Mesenchymal stem cell (in vitro differentiated cells and primary cell): ENCODE data around the gene HAP1.

Experiments
- DNase-seq: peaks from one replicate; pipeline ENCODE4 v3.0.0-alpha.2; 2013
- H2AFZ ChIP-seq: one replicate; pipeline ENCODE4 v1.6.1; 2013; ENCODE audit warnings: low read depth, mild to moderate bottlenecking, control low read depth, inconsistent platforms, low read length, moderate library complexity
- H2AK5ac ChIP-seq: 2 replicates; pipeline ENCODE4 v1.6.1; 2013; ENCODE audit warnings: low read length, moderate library complexity, mild to moderate bottlenecking, inconsistent platforms; ENCODE audit not compliant: severe bottlenecking
- H2BK120ac ChIP-seq: one replicate; pipeline ENCODE4 v1.6.1; 2013; ENCODE audit warnings: low read depth, mild to moderate bottlenecking, inconsistent platforms, low read length, moderate library complexity
- H2BK12ac ChIP-seq, 2 experiments: one replicate each; pipeline ENCODE4 v1.6.1; 2013; ENCODE audit warnings: inconsistent platforms in 2 of 2, low read length in 2 of 2, mild to moderate bottlenecking in 2 of 2, moderate library complexity in 2 of 2, control low read depth in 1 of 2
- H2BK15ac ChIP-seq: one replicate; pipeline ENCODE4 v1.6.1; 2013; ENCODE audit warnings: mild to moderate bottlenecking, low read depth, inconsistent platforms; ENCODE audit not compliant: poor library complexity, severe bottlenecking
- H2BK5ac ChIP-seq: 2 replicates; pipeline ENCODE4 v1.6.1; 2013; ENCODE audit warnings: low read depth, mild to moderate bottlenecking, low read length, control low read depth, inconsistent platforms; ENCODE audit not compliant: poor library complexity, severe bottlenecking
- H3K14ac ChIP-seq, 2 experiments: one replicate each; pipeline ENCODE4 v1.6.1; 2013; ENCODE audit warnings: inconsistent platforms in 2 of 2, low read length in 2 of 2, control low read depth in 1 of 2, mild to moderate bottlenecking in 1 of 2, moderate library complexity in 1 of 2
- H3K18ac ChIP-seq, 2 experiments: one replicate each; pipeline ENCODE4 v1.6.1; 2013; ENCODE audit warnings: inconsistent platforms in 2 of 2, low read length in 2 of 2, control low read depth in 1 of 2, low read depth in 1 of 2, mild to moderate bottlenecking in 1 of 2
- H3K23ac ChIP-seq, 2 experiments: one replicate each; pipeline ENCODE4 v1.6.1; 2013; ENCODE audit warnings: inconsistent platforms in 2 of 2, low read length in 2 of 2, mild to moderate bottlenecking in 2 of 2, moderate library complexity in 2 of 2, control low read depth in 1 of 2
- H3K27ac ChIP-seq: 2 replicates; pipeline ENCODE4 v1.5.1; 2013; ENCODE audit warnings: mild to moderate bottlenecking, moderate library complexity, low read length, control low read depth, inconsistent platforms; ENCODE audit not compliant: poor library complexity, severe bottlenecking
- H3K27me3 ChIP-seq, 2 experiments: 2 replicates each; pipeline versions ENCODE4 v1.6.1 to v1.7.0; 2013; ENCODE audit warnings: low read length in 2 of 2, mild to moderate bottlenecking in 2 of 2, moderate library complexity in 2 of 2, control low read depth in 1 of 2, inconsistent platforms in 1 of 2; ENCODE audit not compliant: control insufficient read depth in 1 of 2, insufficient read depth in 1 of 2
- H3K36me3 ChIP-seq, 2 experiments: 2 replicates each; pipeline versions ENCODE4 v1.6.1 to v1.7.0; 2013; ENCODE audit warnings: low read length in 2 of 2, control low read depth in 1 of 2, inconsistent platforms in 1 of 2, low read depth in 1 of 2, mild to moderate bottlenecking in 1 of 2; ENCODE audit not compliant: insufficient read depth in 2 of 2, control insufficient read depth in 1 of 2
- H3K4ac ChIP-seq, 2 experiments: one replicate each; pipeline ENCODE4 v1.6.1; 2013; ENCODE audit warnings: inconsistent platforms in 2 of 2, low read length in 2 of 2, mild to moderate bottlenecking in 2 of 2, moderate library complexity in 2 of 2, control low read depth in 1 of 2, low read depth in 1 of 2
- H3K4me1 ChIP-seq: 2 replicates; pipeline ENCODE4 v1.6.1; 2013; ENCODE audit warnings: low read depth, low read length, control low read depth; ENCODE audit not compliant: control insufficient read depth, insufficient read depth
- H3K4me2 ChIP-seq: 2 replicates; pipeline ENCODE4 v1.6.1; 2013; ENCODE audit warnings: low read length, mild to moderate bottlenecking, inconsistent platforms; ENCODE audit not compliant: poor library complexity, severe bottlenecking
- H3K4me3 ChIP-seq, 2 experiments: 2 replicates each; pipeline versions ENCODE4 v1.5.1 to v1.7.0; 2013; ENCODE audit warnings: low read length in 2 of 2, mild to moderate bottlenecking in 2 of 2, control low read depth in 1 of 2, low read depth in 1 of 2; ENCODE audit not compliant: insufficient read depth in 1 of 2
- H3K79me1 ChIP-seq: replicated peaks from 2 replicates; pipeline ENCODE4 v1.6.1; 2013; ENCODE audit warnings: mild to moderate bottlenecking, control low read depth, low read length, inconsistent platforms; ENCODE audit not compliant: poor library complexity, severe bottlenecking
- H3K9ac ChIP-seq: 2 replicates; pipeline ENCODE4 v1.7.0; 2013; ENCODE audit warnings: mild to moderate bottlenecking, low read length, moderate library complexity
- H3K9me3 ChIP-seq: 2 replicates; pipeline ENCODE4 v1.7.0; 2013; ENCODE audit warnings: mild to moderate bottlenecking, low read length; ENCODE audit not compliant: control insufficient read depth
- H4K8ac ChIP-seq: one replicate; pipeline ENCODE4 v1.6.1; 2013; ENCODE audit warnings: inconsistent platforms, mild to moderate bottlenecking, low read length, moderate library complexity
- H4K91ac ChIP-seq: one replicate; pipeline ENCODE4 v1.6.1; 2013; ENCODE audit warnings: mild to moderate bottlenecking, low read length, inconsistent platforms
- WGBS: methylation state at CpG from one replicate; pipeline ENCODE4 v1.1.7; 2013; ENCODE audit warnings: mixed read lengths; 5-methylcytosine and 5-hydroxymethylcytosine counted together

HAP1 gene

DNA sequence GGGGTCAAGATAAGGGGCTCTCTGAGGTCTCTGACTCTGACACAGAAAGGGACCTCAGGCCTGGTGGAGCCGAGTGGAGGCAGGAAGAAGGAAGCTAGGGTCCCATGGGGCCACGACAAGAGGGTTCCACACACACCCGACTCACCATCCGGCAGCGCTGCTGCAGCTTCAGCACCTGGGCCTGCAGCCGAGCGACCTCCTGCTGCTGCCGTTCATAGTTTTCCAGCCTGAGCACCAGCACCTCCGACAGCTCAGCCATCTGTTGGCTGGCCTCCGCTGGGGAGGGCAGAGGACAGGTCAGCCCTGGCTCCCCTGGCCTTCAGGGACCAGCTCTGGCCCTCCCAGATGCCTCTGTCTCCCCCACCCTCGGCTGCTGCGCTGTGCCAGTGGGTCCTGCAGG is 6.4 kb downstream of the HAP1 start:
- Histone ChIP-seq H3K79me1 (no peaks in the 10 kb centered on the region), H3K4me1 (peaks cover 10% of the 10 kb centered on the region), H3K23ac (no peak overlapping the region), H4K8ac (no peak overlapping the region), H3K4me2 (no peak overlapping the region), H3K18ac (no peak overlapping the region), H3K14ac (no peak overlapping the region), H3K27ac (no peak overlapping the region), H3K27me3 (peaks cover 29 to 66% of the 10 kb centered on the region in 2 experiments), H3K36me3 (no peaks in the 10 kb centered on the region), H2AFZ (no peak overlapping the region), H2AK5ac (no peak overlapping the region), H3K9me3 (no peaks in the 10 kb centered on the region), H3K9ac (no peak overlapping the region), H4K91ac (no peak overlapping the region), H2BK5ac (no peak overlapping the region), H2BK12ac (no peak overlapping the region), H3K4me3 (no peak overlapping the region), H3K4ac (no peak overlapping the region), H2BK15ac (no peak overlapping the region), H2BK120ac (no peak overlapping the region)
- DNase-seq = no peak
- 66% methylated on average over 12 of the region's 12 CpGs for WGBS

DNA sequence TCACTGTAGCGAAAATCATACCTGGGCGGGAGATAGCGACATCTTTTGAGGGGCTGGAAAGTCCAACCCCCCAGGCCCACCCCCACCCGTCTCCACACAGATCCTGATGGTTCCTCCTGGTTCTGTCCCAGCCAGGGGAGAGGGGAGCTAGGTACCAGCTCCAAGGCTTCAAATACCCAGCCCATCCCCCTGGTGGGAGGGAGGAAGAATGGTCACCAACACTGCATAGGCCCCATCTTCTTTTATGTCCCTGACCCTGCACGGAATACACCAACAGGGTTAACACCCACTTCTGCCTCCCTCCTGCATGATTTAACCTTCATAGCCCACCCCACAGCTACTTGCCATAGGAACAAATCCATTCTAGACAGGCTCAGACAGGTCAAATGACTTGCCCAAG is 9.3 kb downstream of the HAP1 start:
- H3K4me1 ChIP-seq = peaks cover 12% of the 10 kb centered on the region
- no peak overlapping the region for H3K4me2 ChIP-seq
- no peak overlapping the region for H3K27ac ChIP-seq
- no peak overlapping the region for H3K23ac ChIP-seq
- no peaks in the 10 kb centered on the region for H3K79me1 ChIP-seq
- no peak overlapping the region for H3K9ac ChIP-seq
- no peaks in the 10 kb centered on the region for H3K36me3 ChIP-seq
- WGBS = 87% methylated on average over 4 of the region's 5 CpGs
- H4K91ac ChIP-seq = peak overlapping the region; percentile 7
- no peak overlapping the region for H2BK12ac ChIP-seq
- no peak for DNase-seq
- no peak overlapping the region for H2BK15ac ChIP-seq
- no peaks in the 10 kb centered on the region for H3K9me3 ChIP-seq
- no peak overlapping the region for H3K14ac ChIP-seq
- no peak overlapping the region for H4K8ac ChIP-seq
- no peak overlapping the region for H2BK120ac ChIP-seq
- H3K4me3 ChIP-seq = no peak overlapping the region
- H3K27me3 ChIP-seq = peaks cover 6 to 48% of the 10 kb centered on the region in 2 experiments
- H3K4ac ChIP-seq = no peak overlapping the region
- no peak overlapping the region for H2AFZ ChIP-seq
- no peak overlapping the region for H3K18ac ChIP-seq
- no peak overlapping the region for H2BK5ac ChIP-seq
- H2AK5ac ChIP-seq = no peak overlapping the region

- no peak overlapping the region for H3K23ac ChIP-seq
- H3K27me3 ChIP-seq = peaks cover 5 to 46% of the 10 kb centered on the region in 2 experiments
- H2BK5ac ChIP-seq = no peak overlapping the region
- no peaks in the 10 kb centered on the region for H3K79me1 ChIP-seq
- no peak overlapping the region for H2AFZ ChIP-seq
- H4K91ac ChIP-seq = peak overlapping the region; percentile 39
- no peak overlapping the region for H3K27ac ChIP-seq
- H4K8ac ChIP-seq = no peak overlapping the region
- H2BK120ac ChIP-seq = no peak overlapping the region
- H3K4me3 ChIP-seq = no peak overlapping the region
- no peak overlapping the region for H2AK5ac ChIP-seq
- H3K14ac ChIP-seq = no peak overlapping the region
- 90% methylated on average over 16 of the region's 17 CpGs for WGBS
- no peak overlapping the region for H3K18ac ChIP-seq
- H3K36me3 ChIP-seq = no peaks in the 10 kb centered on the region
- peaks cover 12% of the 10 kb centered on the region for H3K4me1 ChIP-seq
- no peak overlapping the region for H3K4ac ChIP-seq
- no peak for DNase-seq
- no peaks in the 10 kb centered on the region for H3K9me3 ChIP-seq
- no peak overlapping the region for H3K9ac ChIP-seq
- no peak overlapping the region for H2BK15ac ChIP-seq
- H2BK12ac ChIP-seq = no peak overlapping the region
- no peak overlapping the region for H3K4me2 ChIP-seq
Measured at GRCh38 chr17:41724476-41725050, 9.9 kb downstream of the HAP1 start.

- Histone ChIP-seq H3K4me1 (peaks cover 12% of the 10 kb centered on the region), H2AFZ (no peak overlapping the region), H3K79me1 (no peaks in the 10 kb centered on the region), H3K27ac (no peak overlapping the region), H3K9me3 (no peaks in the 10 kb centered on the region), H3K23ac (no peak overlapping the region), H2BK15ac (no peak overlapping the region), H4K91ac (no peak overlapping the region), H2BK5ac (no peak overlapping the region), H3K4ac (no peak overlapping the region), H3K4me2 (no peak overlapping the region), H3K4me3 (no peak overlapping the region), H2BK12ac (no peak overlapping the region), H4K8ac (no peak overlapping the region), H3K36me3 (no peaks in the 10 kb centered on the region), H3K14ac (no peak overlapping the region), H3K9ac (no peak overlapping the region), H3K27me3 (peaks cover 5 to 46% of the 10 kb centered on the region in 2 experiments), H2AK5ac (no peak overlapping the region), H2BK120ac (no peak overlapping the region), H3K18ac (no peak overlapping the region)
- DNase-seq = no peak
- WGBS = 84% methylated on average over 11 of the region's 12 CpGs
Measured at GRCh38 chr17:41723801-41724475, 10.5 kb downstream of the HAP1 start.
